ENCODE data around the gene NAA50.

NAA50 gene

DNA sequence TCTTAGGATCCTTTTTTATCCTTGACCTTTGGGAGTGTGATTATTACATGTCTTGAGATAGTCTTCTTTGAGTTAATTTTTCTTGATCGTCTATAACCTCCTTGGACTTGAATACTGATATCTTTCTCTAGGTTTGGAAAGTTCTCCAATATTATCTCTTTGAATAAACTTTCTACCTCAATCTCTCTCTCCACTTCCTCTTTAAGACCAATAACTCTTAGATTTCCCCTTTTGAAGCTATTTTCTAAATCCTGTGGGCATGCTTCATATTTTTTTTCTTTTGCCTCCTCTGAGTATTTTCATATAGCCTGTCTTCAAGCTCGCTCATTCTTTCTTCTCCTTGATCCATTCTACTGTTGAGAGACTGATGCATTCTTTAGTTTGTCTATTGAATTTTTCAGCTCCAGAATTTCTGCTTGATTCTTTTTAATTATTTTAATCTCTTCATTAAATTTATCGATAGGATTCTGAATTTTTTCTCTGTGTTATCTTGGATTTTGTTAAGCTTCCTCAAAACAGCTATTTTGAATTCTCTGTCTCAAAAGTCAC is 61.7 kb downstream of the NAA50 start:
- no peak overlapping the region for H3K4me3 ChIP-seq (ENCODE audit: control insufficient read depth, low read depth, low read length)
- no peak for DNase-seq (ENCODE audit: low read depth)
- TF ChIP-seq, protein P1, sequence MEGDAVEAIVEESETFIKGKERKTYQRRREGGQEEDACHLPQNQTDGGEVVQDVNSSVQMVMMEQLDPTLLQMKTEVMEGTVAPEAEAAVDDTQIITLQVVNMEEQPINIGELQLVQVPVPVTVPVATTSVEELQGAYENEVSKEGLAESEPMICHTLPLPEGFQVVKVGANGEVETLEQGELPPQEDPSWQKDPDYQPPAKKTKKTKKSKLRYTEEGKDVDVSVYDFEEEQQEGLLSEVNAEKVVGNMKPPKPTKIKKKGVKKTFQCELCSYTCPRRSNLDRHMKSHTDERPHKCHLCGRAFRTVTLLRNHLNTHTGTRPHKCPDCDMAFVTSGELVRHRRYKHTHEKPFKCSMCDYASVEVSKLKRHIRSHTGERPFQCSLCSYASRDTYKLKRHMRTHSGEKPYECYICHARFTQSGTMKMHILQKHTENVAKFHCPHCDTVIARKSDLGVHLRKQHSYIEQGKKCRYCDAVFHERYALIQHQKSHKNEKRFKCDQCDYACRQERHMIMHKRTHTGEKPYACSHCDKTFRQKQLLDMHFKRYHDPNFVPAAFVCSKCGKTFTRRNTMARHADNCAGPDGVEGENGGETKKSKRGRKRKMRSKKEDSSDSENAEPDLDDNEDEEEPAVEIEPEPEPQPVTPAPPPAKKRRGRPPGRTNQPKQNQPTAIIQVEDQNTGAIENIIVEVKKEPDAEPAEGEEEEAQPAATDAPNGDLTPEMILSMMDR (conservative IDR thresholded peaks at IDR 0.05; ENCODE audit: control insufficient read depth, insufficient read depth, low read depth, low read length): no peak

- H3K4me3 ChIP-seq (ENCODE audit: control insufficient read depth, low read depth, low read length): no peak overlapping the region
- TF ChIP-seq, protein P1 (conservative IDR thresholded peaks at IDR 0.05; ENCODE audit: control insufficient read depth, insufficient read depth, low read depth, low read length): no peak
- DNase-seq (ENCODE audit: low read depth): no peak
These were observed 67.3 kb downstream of the NAA50 start for GRCh38 chr3:113678773-113679172.

- TF ChIP-seq, protein P1 (conservative IDR thresholded peaks at IDR 0.05; ENCODE audit: control insufficient read depth, insufficient read depth, low read depth, low read length): no peak
- DNase-seq (ENCODE audit: low read depth): no peak
- H3K4me3 ChIP-seq (ENCODE audit: control insufficient read depth, low read depth, low read length): no peak overlapping the region
These were observed 68.3 kb downstream of the NAA50 start for GRCh38 chr3:113677737-113678136.

DNA sequence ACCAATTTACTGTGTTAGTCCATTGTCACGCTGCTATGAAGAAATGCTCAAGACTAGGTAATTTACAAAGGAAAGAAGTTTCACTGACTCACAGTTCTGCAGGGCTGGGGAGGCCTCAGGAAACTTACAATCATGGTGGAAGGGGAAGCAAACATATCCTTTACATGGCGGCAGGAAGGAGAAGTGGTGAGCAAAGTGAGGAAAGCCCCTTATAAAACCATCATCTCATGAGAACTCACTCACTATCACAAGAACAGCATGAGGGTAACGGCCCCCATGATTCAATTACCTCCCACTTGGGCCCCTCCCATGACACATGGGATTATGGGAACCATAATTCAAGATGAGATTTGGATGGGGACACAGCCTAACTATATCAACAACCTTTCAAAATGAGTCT is 69.8 kb downstream of the NAA50 start:
- TF ChIP-seq, protein P1 (conservative IDR thresholded peaks at IDR 0.05; ENCODE audit: control insufficient read depth, insufficient read depth, low read depth, low read length): no peak
- no peak overlapping the region for H3K4me3 ChIP-seq (ENCODE audit: control insufficient read depth, low read depth, low read length)
- no peak for DNase-seq (ENCODE audit: low read depth)

DNA sequence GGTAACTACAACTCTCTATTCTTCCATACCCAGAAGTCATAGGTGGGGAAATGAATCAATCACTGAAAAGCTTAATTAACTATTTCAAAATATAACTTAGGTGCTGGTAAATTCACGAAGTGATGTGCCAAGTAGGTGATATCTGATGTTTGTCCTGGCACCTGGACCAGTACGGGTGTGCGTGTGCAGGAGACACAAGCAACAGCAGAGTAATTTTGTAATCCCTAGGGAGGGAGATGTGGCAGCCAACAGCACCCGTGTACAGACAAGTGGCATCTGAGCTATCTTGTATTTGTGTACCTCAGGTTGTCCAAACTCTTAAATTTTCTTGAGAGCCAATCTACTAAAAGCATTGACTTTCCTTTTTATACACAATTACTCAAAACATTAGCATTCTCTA is 72.5 kb downstream of the NAA50 start:
- TF ChIP-seq, protein P1 (conservative IDR thresholded peaks at IDR 0.05; ENCODE audit: control insufficient read depth, insufficient read depth, low read depth, low read length): no peak
- no peak overlapping the region for H3K4me3 ChIP-seq (ENCODE audit: control insufficient read depth, low read depth, low read length)
- no peak for DNase-seq (ENCODE audit: low read depth)

DNA sequence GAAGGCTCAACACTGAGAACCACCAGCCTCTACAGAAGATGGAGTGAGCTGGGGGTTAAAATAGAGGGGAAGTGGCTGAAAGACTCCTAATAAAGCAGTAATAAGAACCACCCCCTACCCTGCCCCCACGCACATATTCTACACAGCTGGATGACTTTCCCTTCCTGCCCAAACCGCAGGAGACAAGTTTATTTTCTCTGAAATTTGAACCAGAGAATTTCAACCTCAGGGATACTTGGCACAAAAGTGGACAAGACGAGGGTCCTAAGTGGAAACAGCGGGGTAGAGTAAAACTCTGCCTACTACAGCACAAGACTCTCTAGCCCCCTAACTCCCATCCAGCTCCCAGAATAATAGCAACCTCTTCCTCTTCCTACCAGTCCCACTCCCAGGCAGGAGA is 78.0 kb downstream of the NAA50 start:
- no peak overlapping the region for H3K4me3 ChIP-seq (ENCODE audit: control insufficient read depth, low read depth, low read length)
- TF ChIP-seq, protein P1 (conservative IDR thresholded peaks at IDR 0.05; ENCODE audit: control insufficient read depth, insufficient read depth, low read depth, low read length): no peak
- DNase-seq (ENCODE audit: low read depth): peak; percentile 47

Measured in fibroblast of mammary gland (primary cell).